OCI-LY1 (cell line): ENCODE results near the gene PLG.

ENCODE experiments used
- EZH2 ChIP-seq: fragments of 200-600 bp; sonication (generic), shearing (Covaris generic); IDR thresholded peaks from 2 replicates; pipeline ENCODE4 v1.8.0; 2017; ENCODE audit warnings: borderline replicate concordance, mixed run types, mild to moderate bottlenecking, antibody characterized with exemption, low read length, moderate library complexity, mixed read lengths
- TF ChIP-seq, protein P1 (sequence below): fragments of 200-600 bp; sonication (generic), shearing (Covaris generic); IDR thresholded peaks from 2 replicates; pipeline ENCODE4 v1.5.1; 2017; ENCODE audit warnings: mild to moderate bottlenecking, antibody characterized with exemption, low read length, moderate library complexity, mixed read lengths

DNA sequence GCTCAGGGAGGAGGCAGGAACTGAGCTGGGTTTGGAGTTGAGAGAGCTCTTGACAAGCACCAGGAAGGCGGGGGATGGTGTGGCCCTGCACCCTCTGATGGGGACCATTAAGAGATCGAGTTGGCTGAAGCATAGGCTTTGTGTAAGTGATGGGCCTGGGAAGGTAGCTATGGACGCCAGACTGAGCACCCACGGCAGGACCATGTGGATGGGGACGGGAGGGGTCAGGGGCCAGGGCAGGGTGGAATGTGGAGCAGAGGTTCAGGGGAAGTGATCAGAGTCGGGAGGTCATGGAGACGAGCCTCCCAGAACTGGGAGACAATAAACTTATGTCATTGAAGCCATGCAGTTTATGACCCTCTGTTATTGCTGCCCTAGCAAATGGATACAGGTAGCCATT lies 81.7 kb downstream of the PLG start:
- TF ChIP-seq, protein P1, sequence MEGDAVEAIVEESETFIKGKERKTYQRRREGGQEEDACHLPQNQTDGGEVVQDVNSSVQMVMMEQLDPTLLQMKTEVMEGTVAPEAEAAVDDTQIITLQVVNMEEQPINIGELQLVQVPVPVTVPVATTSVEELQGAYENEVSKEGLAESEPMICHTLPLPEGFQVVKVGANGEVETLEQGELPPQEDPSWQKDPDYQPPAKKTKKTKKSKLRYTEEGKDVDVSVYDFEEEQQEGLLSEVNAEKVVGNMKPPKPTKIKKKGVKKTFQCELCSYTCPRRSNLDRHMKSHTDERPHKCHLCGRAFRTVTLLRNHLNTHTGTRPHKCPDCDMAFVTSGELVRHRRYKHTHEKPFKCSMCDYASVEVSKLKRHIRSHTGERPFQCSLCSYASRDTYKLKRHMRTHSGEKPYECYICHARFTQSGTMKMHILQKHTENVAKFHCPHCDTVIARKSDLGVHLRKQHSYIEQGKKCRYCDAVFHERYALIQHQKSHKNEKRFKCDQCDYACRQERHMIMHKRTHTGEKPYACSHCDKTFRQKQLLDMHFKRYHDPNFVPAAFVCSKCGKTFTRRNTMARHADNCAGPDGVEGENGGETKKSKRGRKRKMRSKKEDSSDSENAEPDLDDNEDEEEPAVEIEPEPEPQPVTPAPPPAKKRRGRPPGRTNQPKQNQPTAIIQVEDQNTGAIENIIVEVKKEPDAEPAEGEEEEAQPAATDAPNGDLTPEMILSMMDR, result no peak
- TF ChIP-seq EZH2, result no peak
